Measurements from ENCODE around the gene KRTAP13-3.

- TF ChIP-seq TARDBP (IDR thresholded peaks at IDR 0.05) (no peak), FOXM1 (IDR thresholded peaks at IDR 0.05; ENCODE audit: borderline replicate concordance) (no peak), L3MBTL2 (conservative IDR thresholded peaks at IDR 0.05) (no peak), ARNT (IDR thresholded peaks at IDR 0.05) (no peak), FOXA1 (IDR thresholded peaks at IDR 0.05) (no peak), SP1 (IDR thresholded peaks at IDR 0.05) (no peak), ELF4 (IDR thresholded peaks at IDR 0.05) (no peak), BHLHE40 (IDR thresholded peaks at IDR 0.05; ENCODE audit: borderline replicate concordance) (no peak)
Observed at GRCh38 chr21:30447056-30447455, 21.3 kb upstream of the KRTAP13-3 start.

Measured in HEK293T (cell line).